ENCODE measurements around the gene ODC1. TPM values are rescaled to one million over a fixed set of nuclear protein-coding genes. Genes with fewer than 3 reads are reported as not detected.

The ODC1 gene
- polyA plus RNA-seq, 1 experiment = 86.9 TPM

- ChIA-PET CTCF (interaction anchor here (0.9 kb wide), 1 partner anchor 13 kb away, joined by 4 read pairs; no protein-coding TSS in a partner anchor), POLR2A (no interaction called here)
- no peak for DNase-seq (ENCODE audit: low read depth)
- Histone ChIP-seq H3K27me3 (ENCODE audit: control insufficient read depth, insufficient read depth, low read length) (no peaks in the 10 kb centered on the region), H3K4me3 (ENCODE audit: low read depth, low read length) (no peak overlapping the region), H3K36me3 (ENCODE audit: control insufficient read depth, insufficient read depth, low read length) (no peaks in the 10 kb centered on the region)
- TF ChIP-seq CTCF (IDR thresholded peaks at IDR 0.05; ENCODE audit: insufficient read depth, low read depth, low read length) = no peak
Measured at GRCh38 chr2:10422251-10422650, 25.9 kb downstream of the ODC1 start.

- Histone ChIP-seq H3K27me3 (ENCODE audit: control insufficient read depth, insufficient read depth, low read length) (no peaks in the 10 kb centered on the region), H3K36me3 (ENCODE audit: control insufficient read depth, insufficient read depth, low read length) (no peaks in the 10 kb centered on the region), H3K4me3 (ENCODE audit: low read depth, low read length) (no peak overlapping the region)
- TF ChIP-seq CTCF (IDR thresholded peaks at IDR 0.05; ENCODE audit: insufficient read depth, low read depth, low read length) = no peak
- ChIA-PET CTCF (interaction anchor here (0.8 to 3.5 kb wide), 4 partner anchors 9 to 295 kb away, joined by 3 to 15 read pairs (median 7); no protein-coding TSS in a partner anchor), POLR2A (no interaction called here)
- no peak for DNase-seq (ENCODE audit: low read depth)
Measured at GRCh38 chr2:10419553-10420257, 28.4 kb downstream of the ODC1 start.

- DNase-seq (ENCODE audit: low read depth) = no peak
- POLR2A ChIA-PET = no interaction called here
- TF ChIP-seq CTCF (IDR thresholded peaks at IDR 0.05; ENCODE audit: insufficient read depth, low read depth, low read length) = no peak
- Histone ChIP-seq H3K27me3 (ENCODE audit: control insufficient read depth, insufficient read depth, low read length) (no peaks in the 10 kb centered on the region), H3K4me3 (ENCODE audit: low read depth, low read length) (no peak overlapping the region), H3K36me3 (ENCODE audit: control insufficient read depth, insufficient read depth, low read length) (no peaks in the 10 kb centered on the region)
- CTCF ChIA-PET = interaction anchor here (1.2 to 3.3 kb wide), 4 partner anchors 9 to 348 kb away, joined by 4 to 11 read pairs (median 5); no protein-coding TSS in a partner anchor
Measured at GRCh38 chr2:10417551-10418335, 30.4 kb downstream of the ODC1 start.

- no peak for TF ChIP-seq CTCF (IDR thresholded peaks at IDR 0.05; ENCODE audit: insufficient read depth, low read depth, low read length)
- Histone ChIP-seq H3K27me3 (ENCODE audit: control insufficient read depth, insufficient read depth, low read length) (no peaks in the 10 kb centered on the region), H3K36me3 (ENCODE audit: control insufficient read depth, insufficient read depth, low read length) (no peaks in the 10 kb centered on the region), H3K4me3 (ENCODE audit: low read depth, low read length) (no peak overlapping the region)
- POLR2A ChIA-PET = no interaction called here
- CTCF ChIA-PET = no interaction called here
- DNase-seq (ENCODE audit: low read depth) = no peak
Measured at GRCh38 chr2:10415640-10416039, 32.5 kb downstream of the ODC1 start.

GRCh38 chr2:10415048-10415447, 33.1 kb downstream of the ODC1 start:
- no peak overlapping the region for H3K4me3 ChIP-seq (ENCODE audit: low read depth, low read length)
- H3K27me3 ChIP-seq (ENCODE audit: control insufficient read depth, insufficient read depth, low read length) = no peaks in the 10 kb centered on the region
- no peak for TF ChIP-seq CTCF (IDR thresholded peaks at IDR 0.05; ENCODE audit: insufficient read depth, low read depth, low read length)
- H3K36me3 ChIP-seq (ENCODE audit: control insufficient read depth, insufficient read depth, low read length) = no peaks in the 10 kb centered on the region
- POLR2A ChIA-PET = no interaction called here
- CTCF ChIA-PET = interaction anchor here (0.6 kb wide), 1 partner anchor 141 kb away, joined by 3 read pairs; no protein-coding TSS in a partner anchor
- no peak for DNase-seq (ENCODE audit: low read depth)
